IMR-90 (cell line): ENCODE data around the gene MRPL34. TPM values are rescaled to one million over a fixed set of nuclear protein-coding genes. Genes with fewer than 3 reads are reported as not detected.

Experiments used
- ATAC-seq: fragments of 200-7000 bp; cut with Tn5 transposase; 2 replicates; pipeline ENCODE4 v1.9.1; 2020; ENCODE audit warnings: low read depth, mild to moderate bottlenecking, moderate library complexity
- BruUV-seq: library from RNA; stranded (reverse); fragments of 400-500 nt; replicated peaks from 2 replicates; lab custom pipeline; 2021; lab: Mats Ljungman, UMichigan
- CTCF ChIA-PET: fragments of 300-600 bp; formaldehyde crosslinking; extraction: SDS; loops from one replicate; lab custom pipeline; 2021; ENCODE audit warnings: antibody characterized with exemption; lab: Yijun Ruan, JAX
- POLR2A ChIA-PET: fragments of 300-600 bp; sonication (Branson Sonifier 250); formaldehyde crosslinking; loops from one replicate; lab custom pipeline; 2022; ENCODE audit warnings: antibody characterized with exemption; ENCODE audit not compliant: unreplicated experiment; lab: Charles Lee
- DNase-seq: peaks from one replicate; pipeline ENCODE4 v3.0.0; 2013
- H2AFZ ChIP-seq: replicated peaks from 2 replicates; pipeline ENCODE3; 2013; ENCODE audit warnings: low read length, mild to moderate bottlenecking; ENCODE audit not compliant: poor library complexity
- H2AK5ac ChIP-seq: 2 replicates; pipeline ENCODE4 v1.6.1; 2013; ENCODE audit warnings: low read depth, low read length, inconsistent platforms
- H2AK9ac ChIP-seq: replicated peaks from 2 replicates; pipeline ENCODE3; 2013; ENCODE audit warnings: mild to moderate bottlenecking, low read depth, low read length, moderate library complexity; ENCODE audit not compliant: poor library complexity
- H2BK120ac ChIP-seq: 2 replicates; pipeline ENCODE4 v1.6.1; 2013; ENCODE audit warnings: low read depth, low read length, inconsistent platforms
- H2BK15ac ChIP-seq: 3 replicates; pipeline ENCODE4 v1.6.1; 2013; ENCODE audit warnings: low read depth, low read length, inconsistent platforms
- H2BK20ac ChIP-seq: 2 replicates; pipeline ENCODE4 v1.6.1; 2013; ENCODE audit warnings: low read depth, mild to moderate bottlenecking, inconsistent platforms, low read length, moderate library complexity
- H2BK5ac ChIP-seq: 2 replicates; pipeline ENCODE4 v1.6.1; 2013; ENCODE audit warnings: mild to moderate bottlenecking, low read depth, low read length, inconsistent platforms; ENCODE audit not compliant: poor library complexity, severe bottlenecking
- H3K14ac ChIP-seq: replicated peaks from 2 replicates; pipeline ENCODE4 v1.6.1; 2013; ENCODE audit warnings: low read depth, low read length, inconsistent platforms
- H3K18ac ChIP-seq: 2 replicates; pipeline ENCODE4 v1.6.1; 2013; ENCODE audit warnings: low read depth, low read length, control low read depth
- H3K23ac ChIP-seq: 2 replicates; pipeline ENCODE4 v1.6.1; 2013; ENCODE audit warnings: low read depth, low read length, inconsistent platforms
- H3K27ac ChIP-seq: 2 replicates; pipeline ENCODE4 v1.5.1; 2013; ENCODE audit warnings: mild to moderate bottlenecking, control low read depth, low read length; ENCODE audit not compliant: insufficient read depth
- H3K27me3 ChIP-seq: 2 replicates; pipeline ENCODE4 v1.6.1; 2013; ENCODE audit warnings: low read length; ENCODE audit not compliant: control insufficient read depth, insufficient read depth
- H3K36me3 ChIP-seq: 2 replicates; pipeline ENCODE4 v1.6.1; 2013; ENCODE audit warnings: low read length, mixed read lengths; ENCODE audit not compliant: control insufficient read depth, insufficient read depth
- H3K4ac ChIP-seq: 2 replicates; pipeline ENCODE4 v1.6.1; 2013; ENCODE audit warnings: low read depth, low read length, inconsistent platforms
- H3K4me1 ChIP-seq: 2 replicates; pipeline ENCODE4 v1.6.1; 2013; ENCODE audit warnings: low read length, mixed read lengths; ENCODE audit not compliant: control insufficient read depth, insufficient read depth
- H3K4me2 ChIP-seq: 2 replicates; pipeline ENCODE4 v1.6.1; 2013; ENCODE audit warnings: low read depth, mild to moderate bottlenecking, control low read depth, low read length, moderate library complexity
- H3K4me3 ChIP-seq: 2 replicates; pipeline ENCODE4 v1.5.1; 2013; ENCODE audit warnings: low read depth, mild to moderate bottlenecking, control low read depth, low read length, moderate library complexity; ENCODE audit not compliant: insufficient read depth
- H3K56ac ChIP-seq: 2 replicates; pipeline ENCODE4 v1.6.1; 2013; ENCODE audit warnings: low read length, inconsistent platforms; ENCODE audit not compliant: insufficient read depth; ENCODE audit errors: extremely low read depth
- H3K79me1 ChIP-seq, 2 experiments: 2 replicates each; pipeline ENCODE4 v1.6.1; 2013; ENCODE audit warnings: low read length in 2 of 2, inconsistent platforms in 1 of 2, low read depth in 1 of 2
- H3K9ac ChIP-seq: 2 replicates; pipeline ENCODE4 v1.6.1; 2013; ENCODE audit warnings: low read depth, low read length, control low read depth
- H3K9me1 ChIP-seq: 2 replicates; pipeline ENCODE4 v1.6.1; 2013; ENCODE audit warnings: low read length, inconsistent platforms; ENCODE audit not compliant: insufficient read depth
- H3K9me3 ChIP-seq: 2 replicates; pipeline ENCODE4 v1.6.1; 2013; ENCODE audit warnings: low read length; ENCODE audit not compliant: control insufficient read depth, insufficient read depth
- H4K20me1 ChIP-seq: 2 replicates; pipeline ENCODE4 v1.6.1; 2013; ENCODE audit warnings: low read length, inconsistent platforms; ENCODE audit not compliant: insufficient read depth
- H4K5ac ChIP-seq: 2 replicates; pipeline ENCODE4 v1.6.1; 2013; ENCODE audit warnings: mild to moderate bottlenecking, low read depth, low read length, control low read depth
- H4K8ac ChIP-seq, 2 experiments: 2 replicates each; pipeline ENCODE4 v1.6.1; 2013; ENCODE audit warnings: low read depth in 2 of 2, low read length in 2 of 2, control low read depth in 1 of 2, inconsistent platforms in 1 of 2
- H4K91ac ChIP-seq: 2 replicates; pipeline ENCODE4 v1.6.1; 2013; ENCODE audit warnings: low read depth, low read length, inconsistent platforms; ENCODE audit not compliant: insufficient read depth
- BHLHE40 ChIP-seq: fragments of 150-350 bp; IDR thresholded peaks from 2 replicates; pipeline ENCODE4 v1.6.1; 2016; ENCODE audit warnings: mild to moderate bottlenecking, low read depth, low read length
- CEBPB ChIP-seq: IDR thresholded peaks from 2 replicates; pipeline ENCODE4 v1.6.1; 2012; ENCODE audit warnings: low read depth, low read length, improper control_type of control experiment
- CHD1 ChIP-seq: IDR thresholded peaks from 2 replicates; pipeline ENCODE4 v1.6.1; 2012; ENCODE audit warnings: low read depth, low read length, improper control_type of control experiment
- CTCF ChIP-seq: conservative IDR thresholded peaks from 2 replicates; pipeline ENCODE4 v1.5.1; 2012; ENCODE audit warnings: mild to moderate bottlenecking, low read depth, low read length, improper control_type of control experiment
- ELK1 ChIP-seq: fragments of 150-350 bp; IDR thresholded peaks from 2 replicates; pipeline ENCODE4 v1.6.1; 2016; ENCODE audit warnings: low read depth, mild to moderate bottlenecking, low read length, moderate library complexity, borderline replicate concordance
- FOS ChIP-seq: fragments of 150-350 bp; IDR thresholded peaks from 2 replicates; pipeline ENCODE4 v1.6.1; 2016; ENCODE audit warnings: low read depth, low read length
- MAFK ChIP-seq: IDR thresholded peaks from 2 replicates; pipeline ENCODE4 v1.6.1; 2012; ENCODE audit warnings: low read depth, low read length, improper control_type of control experiment
- MAZ ChIP-seq: IDR thresholded peaks from 2 replicates; pipeline ENCODE4 v1.6.1; 2012; ENCODE audit warnings: low read depth, mild to moderate bottlenecking, low read length, improper control_type of control experiment, moderate library complexity, borderline replicate concordance
- MXI1 ChIP-seq: IDR thresholded peaks from 2 replicates; pipeline ENCODE4 v1.6.1; 2012; ENCODE audit warnings: low read depth, mild to moderate bottlenecking, low read length, moderate library complexity, borderline replicate concordance
- NFE2L2 ChIP-seq: fragments of 150-350 bp; IDR thresholded peaks from 2 replicates; pipeline ENCODE4 v1.6.1; 2016; ENCODE audit warnings: low read depth, mild to moderate bottlenecking, low read length
- POLR2A ChIP-seq: IDR thresholded peaks from 2 replicates; pipeline ENCODE4 v1.6.1; 2012; ENCODE audit warnings: mild to moderate bottlenecking, low read depth, low read length
- RAD21 ChIP-seq: IDR thresholded peaks from 2 replicates; pipeline ENCODE4 v1.6.1; 2012; ENCODE audit warnings: low read length, improper control_type of control experiment
- RCOR1 ChIP-seq: IDR thresholded peaks from 2 replicates; pipeline ENCODE4 v1.6.1; 2012; ENCODE audit warnings: mild to moderate bottlenecking, low read length, improper control_type of control experiment; ENCODE audit not compliant: insufficient replicate concordance
- RFX5 ChIP-seq: IDR thresholded peaks from 2 replicates; pipeline ENCODE4 v1.8.0; 2012; ENCODE audit warnings: low read depth, mild to moderate bottlenecking, low read length, moderate library complexity
- SMC3 ChIP-seq: fragments of 150-350 bp; IDR thresholded peaks from 2 replicates; pipeline ENCODE4 v1.6.1; 2016; ENCODE audit warnings: low read depth, mild to moderate bottlenecking, antibody characterized with exemption, low read length, moderate library complexity
- USF2 ChIP-seq: fragments of 150-350 bp; IDR thresholded peaks from 2 replicates; pipeline ENCODE4 v1.6.1; 2017; ENCODE audit warnings: mild to moderate bottlenecking, antibody characterized with exemption, low read length, low read depth
- WGBS, 2 experiments: methylation state at CpG; one replicate each; pipeline versions ENCODE4 v1.1.5 to v1.1.7; 2013; ENCODE audit warnings: missing lambda C conversion rate in 2 of 2; ENCODE audit not compliant: insufficient read length in 1 of 2; ENCODE audit errors: extremely low coverage in 2 of 2; 5-methylcytosine and 5-hydroxymethylcytosine counted together
- dilution Hi-C: fragments of 300-500 bp; cut with HindIII; formaldehyde crosslinking; loops from one replicate; pipeline ENCODE4 v1.14.3; 2018; ENCODE audit warnings: low sequenced_read_pairs; ENCODE audit not compliant: unreplicated experiment
- in situ Hi-C: fragments of 300-500 bp; cut with MboI; formaldehyde crosslinking; loops from 3 replicates; pipeline ENCODE4 v1.14.3; 2019; ENCODE audit warnings: low sequenced_read_pairs, inconsistent platforms, mixed read lengths
- intact Hi-C: fragments of 100-400 bp; cut with micrococcal nuclease; formaldehyde crosslinking; loops from 2 replicates; pipeline ENCODE4 v1.10.0; 2022
- polyA plus RNA-seq, 3 experiments: library from polyadenylated mRNA; depleted of rRNA; stranded (reverse); fragments of >200 nt; gene quantifications; 2 replicates each; pipeline ENCODE4 v1.2.3, GENCODE V29; 2012; ENCODE audit warnings: low replicate concordance in 1 of 3
- total RNA-seq: library from RNA; depleted of rRNA; stranded (reverse); fragments of >200 nt; gene quantifications from 2 replicates; pipeline ENCODE4 v1.2.3, GENCODE V29; 2012

The MRPL34 gene
- total and polyA plus RNA-seq, 2 of the 4 experiments (the other 2 are of a cell fraction) = 7.3 to 37.0 TPM

- in situ Hi-C loops (no loop called here), dilution Hi-C loops (no loop called here), intact Hi-C loops (loop anchor here (2.0 kb wide), 1 partner anchor 93 kb away; no protein-coding TSS in a partner anchor)
- no peak overlapping the region for H4K91ac ChIP-seq
- no peak overlapping the region for H3K23ac ChIP-seq
- POLR2A ChIA-PET = no interaction called here
- TF ChIP-seq CEBPB (no peak), SMC3 (no peak), NFE2L2 (no peak), ELK1 (no peak), RAD21 (no peak), CHD1 (no peak), FOS (no peak), MAFK (no peak), MXI1 (no peak), RFX5 (no peak), MAZ (no peak), POLR2A (no peak), CTCF (no peak), RCOR1 (no peak), USF2 (no peak), BHLHE40 (no peak)
- peaks cover 9% of the 10 kb centered on the region; the same call in 1 of the 2 replicates for H3K36me3 ChIP-seq
- ATAC-seq (no peak), DNase-seq (no peak)
- BruUV-seq = no TSS peak
- WGBS, 2 experiments = 94% methylated on average over 8 of the region's 14 CpGs; no CpG with 5 or more reads in 1 of the 2 experiments
- no peak overlapping the region for H4K8ac ChIP-seq
- H4K20me1 ChIP-seq = 0 out of 2 replicates have a peak, but pooled peaks cover 3% of the 10 kb centered on the region
- no peak overlapping the region for H2BK5ac ChIP-seq
- no peak overlapping the region for H2AK9ac ChIP-seq
- H2BK20ac ChIP-seq = no peak overlapping the region
- peaks cover 2% of the 10 kb centered on the region; the same call in 1 of the 2 replicates for H3K4me1 ChIP-seq
- H3K9me3 ChIP-seq = peaks cover 4% of the 10 kb centered on the region
- no peak overlapping the region for H3K9ac ChIP-seq
- no peak overlapping the region for H3K56ac ChIP-seq
- no peaks in the 10 kb centered on the region for H3K27me3 ChIP-seq
- CTCF ChIA-PET = interaction anchor here (0.7 kb wide), 1 partner anchor 530 kb away, joined by 3 read pairs; no protein-coding TSS in a partner anchor
- H3K4me3 ChIP-seq = no peak overlapping the region
- no peak overlapping the region for H3K27ac ChIP-seq
- no peak overlapping the region for H3K18ac ChIP-seq
- no peak overlapping the region for H2BK15ac ChIP-seq
- no peak overlapping the region for H3K4me2 ChIP-seq
- no peak overlapping the region for H3K4ac ChIP-seq
- no peak overlapping the region for H2AFZ ChIP-seq
- no peak overlapping the region for H2BK120ac ChIP-seq
- peaks cover 4% of the 10 kb centered on the region for H3K9me1 ChIP-seq
- no peak overlapping the region for H4K5ac ChIP-seq
- H2AK5ac ChIP-seq = no peak overlapping the region
- H3K14ac ChIP-seq = no peak overlapping the region
- peaks cover 0 to 24% of the 10 kb centered on the region in 2 experiments; a peak in 3 of 4 replicates for H3K79me1 ChIP-seq
Observed at GRCh38 chr19:17293605-17294004, 12.1 kb upstream of the MRPL34 start.
